Activated CD4-positive, alpha-beta T cell treated with anti-CD3 and anti-CD28 coated beads for 24 hours (primary cell): ENCODE data around the gene GNAO1.

Experiments
- DNase-seq, 2 donors: peaks; one replicate each; pipeline ENCODE4 v3.0.0-alpha.2; 2020; ENCODE audit warnings: low read depth in 2 of 2

The GNAO1 gene

DNA sequence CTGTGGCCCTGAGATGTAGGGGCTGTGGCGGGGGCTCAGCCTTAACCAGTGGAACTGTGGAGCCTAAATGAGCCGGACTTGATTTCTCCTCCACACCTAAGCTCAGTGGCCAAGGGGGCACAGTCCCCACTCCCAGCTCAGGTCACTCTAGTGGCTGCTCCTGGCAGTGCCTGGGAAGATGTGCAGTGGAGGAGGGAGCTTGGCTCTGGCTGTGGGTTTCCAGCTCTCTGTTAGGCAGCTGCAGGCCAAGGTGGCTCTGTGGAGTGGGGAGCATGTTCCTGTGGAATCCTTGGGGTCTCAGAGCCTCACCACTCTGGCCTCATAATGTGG, 157.8 kb downstream of the GNAO1 start:
- no peak for DNase-seq

- DNase-seq: no peak
These were observed 158.4 kb downstream of the GNAO1 start for GRCh38 chr16:56349711-56350161.

DNA sequence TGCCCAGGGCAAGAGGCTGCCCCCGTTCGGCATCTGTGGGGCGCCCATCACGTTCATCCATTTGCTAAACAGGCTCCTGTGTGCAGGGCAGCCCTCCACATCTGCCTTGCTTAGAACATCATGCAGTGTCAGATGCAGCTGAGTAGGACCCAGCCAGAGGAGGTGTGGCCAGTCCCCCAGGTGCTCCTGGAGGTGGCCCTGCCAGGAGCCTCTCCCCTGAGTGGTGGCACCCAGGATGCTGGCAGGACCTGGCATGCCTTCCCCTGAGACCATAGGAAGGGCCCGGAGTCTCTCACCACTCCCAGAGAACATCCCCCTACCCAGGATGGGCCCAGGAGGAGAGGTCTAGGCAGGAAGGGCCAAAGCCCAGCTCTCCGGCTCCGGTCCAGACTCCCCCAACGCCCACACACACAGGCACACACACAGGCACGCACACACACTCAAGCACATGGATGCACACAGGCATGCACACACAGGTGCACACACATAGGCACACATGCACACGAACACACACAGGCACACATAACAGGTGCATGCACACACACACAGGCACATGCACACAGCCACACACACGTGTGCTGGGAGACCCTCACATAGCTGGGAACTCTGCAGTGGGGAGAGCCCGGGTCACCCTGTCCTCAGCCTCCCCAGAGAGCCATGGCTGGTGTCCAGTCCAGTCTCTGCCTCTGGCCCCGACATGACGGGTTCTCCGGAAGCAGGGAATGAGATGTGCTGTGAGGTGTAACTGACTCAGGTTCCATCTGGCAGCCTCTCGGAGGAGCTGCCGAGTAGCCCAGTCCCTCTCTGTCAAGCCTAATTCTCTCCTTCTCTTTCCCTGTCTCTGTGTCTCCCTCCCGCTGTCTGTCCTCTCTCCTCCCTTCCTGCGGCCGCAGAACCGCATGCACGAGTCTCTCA, 159.5 kb downstream of the GNAO1 start:
- no peak for DNase-seq

DNA sequence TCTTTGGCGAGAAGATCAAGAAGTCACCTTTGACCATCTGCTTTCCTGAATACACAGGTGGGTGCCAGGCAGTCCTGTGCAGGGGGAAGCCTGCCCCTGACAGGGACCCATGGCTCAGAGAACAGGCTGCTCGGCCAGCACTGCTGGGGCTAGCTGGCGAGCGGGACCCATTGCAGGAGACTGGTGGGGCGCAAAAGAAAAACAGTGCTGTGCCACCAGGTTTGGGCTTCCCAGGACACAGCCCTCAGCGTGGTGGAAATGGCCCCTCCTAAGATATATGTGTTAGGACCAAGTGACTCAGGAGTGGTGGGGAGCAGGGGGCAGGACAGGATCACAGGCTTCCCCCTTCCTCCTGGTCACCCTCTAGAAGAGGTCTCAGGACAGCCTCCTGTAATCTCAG, 160.2 kb downstream of the GNAO1 start:
- no peak for DNase-seq

- no peak for DNase-seq
These were observed 161.2 kb downstream of the GNAO1 start for GRCh38 chr16:56352351-56353053.

GRCh38 chr16:56353054-56353921, 162.0 kb downstream of the GNAO1 start:
- DNase-seq: no peak

DNA sequence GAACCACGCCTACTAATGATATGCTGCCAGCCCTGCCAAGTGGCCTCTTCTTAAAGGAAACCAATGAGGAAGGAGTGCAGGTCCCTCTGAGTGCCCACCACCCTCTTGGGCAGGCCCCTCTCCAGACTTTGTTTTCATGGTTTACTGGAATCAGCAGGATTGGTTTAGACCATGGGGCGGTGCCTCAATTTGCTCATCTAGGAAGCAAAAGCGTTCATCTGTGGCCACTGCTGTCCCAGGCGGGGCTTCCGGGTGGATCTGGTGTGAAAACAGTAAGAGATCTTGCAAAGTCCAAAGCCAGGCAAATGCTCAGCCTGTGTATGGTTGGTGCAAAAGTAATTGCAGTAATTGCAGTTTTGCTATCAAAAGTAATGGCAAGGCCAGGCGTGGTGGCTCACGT, 162.7 kb downstream of the GNAO1 start:
- DNase-seq: no peak

DNA sequence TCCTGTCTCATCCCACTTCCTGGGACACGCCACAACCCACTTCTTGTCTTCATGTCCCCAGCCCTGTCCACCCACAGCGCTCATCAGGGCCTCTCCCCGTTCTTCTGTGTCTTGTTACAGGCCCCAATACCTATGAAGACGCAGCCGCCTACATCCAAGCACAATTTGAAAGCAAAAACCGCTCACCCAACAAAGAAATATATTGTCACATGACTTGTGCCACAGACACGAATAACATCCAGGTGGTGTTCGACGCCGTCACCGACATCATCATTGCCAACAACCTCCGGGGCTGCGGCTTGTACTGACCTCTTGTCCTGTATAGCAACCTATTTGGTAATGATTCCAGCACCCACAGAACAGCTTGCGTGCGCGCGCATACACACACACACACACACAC, 163.5 kb downstream of the GNAO1 start:
- DNase-seq: no peak

DNA sequence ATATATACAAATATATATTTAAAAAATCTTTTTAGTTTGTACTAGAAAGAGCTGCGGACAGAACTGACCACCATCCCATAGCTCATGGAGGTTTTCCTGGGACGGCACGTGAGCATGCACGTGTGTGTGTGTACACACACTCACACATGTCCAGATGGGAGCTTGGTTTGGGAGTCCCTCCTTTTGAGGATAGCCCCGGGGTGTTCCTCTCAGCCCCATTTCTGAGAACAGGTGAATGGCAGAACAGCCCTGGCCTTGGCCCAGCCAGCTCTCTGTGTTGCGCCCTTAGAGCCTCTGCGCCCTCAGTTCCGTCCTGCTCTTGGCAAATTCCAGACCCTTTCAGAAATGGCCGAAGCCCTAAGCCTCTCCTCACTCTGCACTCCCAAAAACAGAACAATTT, 163.9 kb downstream of the GNAO1 start:
- no peak for DNase-seq

DNA sequence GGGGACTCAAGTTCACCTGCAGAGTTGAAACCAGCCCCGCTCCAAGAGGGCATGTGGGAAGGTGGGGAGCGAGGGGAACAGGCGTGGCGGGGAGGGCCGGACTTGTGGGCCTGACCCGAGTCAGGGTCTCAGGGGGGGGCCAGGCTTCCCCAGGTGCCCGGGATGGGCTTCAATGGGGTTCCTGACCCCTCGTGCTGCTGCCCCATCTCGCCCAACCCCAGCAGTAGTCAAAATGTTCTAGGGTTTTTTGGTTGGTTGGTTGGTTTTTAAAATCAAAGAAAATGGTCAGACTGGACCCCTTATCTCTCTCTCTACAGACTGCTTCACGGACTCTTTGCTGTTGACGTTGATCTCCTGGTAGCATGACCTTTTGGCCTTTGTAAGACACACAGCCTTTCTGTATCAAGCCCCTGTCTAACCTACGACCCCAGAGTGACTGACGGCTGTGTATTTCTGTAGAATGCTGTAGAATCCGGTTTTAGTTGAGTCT, 164.5 kb downstream of the GNAO1 start:
- no peak for DNase-seq

DNA sequence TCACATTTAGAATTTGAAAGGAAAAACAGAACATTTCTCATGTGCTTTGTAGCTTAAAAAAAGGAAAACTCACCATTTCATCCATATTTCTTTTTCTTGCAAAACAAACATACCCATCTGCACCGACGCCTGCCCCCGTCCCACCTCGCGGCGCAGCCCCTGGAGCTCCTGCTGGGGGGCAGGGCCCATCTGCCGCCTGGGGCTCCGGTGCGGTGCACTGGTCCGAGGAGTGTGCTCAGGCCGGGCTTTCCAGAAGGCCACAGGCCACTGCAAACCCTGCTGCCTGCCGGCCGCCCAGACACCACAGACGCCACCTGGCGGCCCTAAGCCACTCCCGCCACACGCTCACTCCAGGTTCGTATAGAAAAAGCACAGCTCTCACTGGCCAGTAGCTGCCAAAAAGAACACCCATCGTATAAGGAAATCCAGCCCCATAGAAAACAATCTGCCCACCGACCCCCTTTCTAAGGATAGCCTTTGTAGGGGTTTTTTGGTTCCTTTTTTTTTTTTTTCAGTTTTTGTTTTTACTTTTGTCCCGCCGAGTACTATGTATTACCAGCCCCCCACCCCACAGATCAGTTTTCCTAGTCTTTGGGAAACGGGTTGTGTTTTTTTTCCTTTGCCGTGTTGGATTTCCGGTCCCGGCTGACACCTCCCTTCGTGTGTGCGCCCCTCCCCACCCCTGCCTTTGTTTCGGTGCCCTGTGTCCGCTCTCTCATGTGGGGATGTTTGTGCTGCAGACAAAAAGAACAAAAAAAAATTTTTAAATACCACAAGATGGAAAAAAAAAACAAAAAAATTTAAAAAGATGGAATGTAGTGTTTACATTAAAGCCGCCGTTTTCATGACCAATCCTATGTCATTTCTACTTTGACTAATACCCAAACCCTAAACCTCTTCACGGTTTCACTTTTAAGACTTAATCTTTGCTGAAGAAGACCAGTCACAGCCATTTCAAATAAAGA, 165.3 kb downstream of the GNAO1 start:
- DNase-seq: peak; percentile 20 to 36

DNA sequence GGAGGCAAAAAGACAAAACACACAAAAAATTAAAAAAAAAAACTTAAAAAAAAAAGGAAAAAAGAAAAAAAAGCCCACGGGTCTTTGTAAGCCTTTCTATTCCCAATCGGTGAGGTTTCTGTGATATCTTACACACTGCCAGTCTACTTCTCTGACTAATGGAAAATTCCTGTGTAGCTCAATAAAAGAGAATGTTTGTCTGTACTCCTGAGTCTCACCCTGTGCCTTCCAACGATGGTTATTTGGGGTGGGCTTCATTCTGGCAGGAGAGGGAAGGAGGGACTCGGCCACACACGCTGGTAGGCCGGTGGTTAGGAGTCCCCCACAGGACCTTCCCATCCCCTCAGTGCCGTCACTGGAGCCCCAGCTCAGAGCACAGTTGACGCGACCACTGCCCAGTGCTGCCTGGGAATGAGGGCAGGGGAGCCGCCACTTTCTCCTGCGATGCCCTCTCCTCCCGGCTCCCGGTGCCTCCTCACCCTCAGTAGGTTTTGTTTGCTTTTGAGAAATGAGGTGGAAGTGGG, 166.0 kb downstream of the GNAO1 start:
- DNase-seq: no peak

GRCh38 chr16:56357765-56358322, 166.6 kb downstream of the GNAO1 start:
- DNase-seq: no peak

DNA sequence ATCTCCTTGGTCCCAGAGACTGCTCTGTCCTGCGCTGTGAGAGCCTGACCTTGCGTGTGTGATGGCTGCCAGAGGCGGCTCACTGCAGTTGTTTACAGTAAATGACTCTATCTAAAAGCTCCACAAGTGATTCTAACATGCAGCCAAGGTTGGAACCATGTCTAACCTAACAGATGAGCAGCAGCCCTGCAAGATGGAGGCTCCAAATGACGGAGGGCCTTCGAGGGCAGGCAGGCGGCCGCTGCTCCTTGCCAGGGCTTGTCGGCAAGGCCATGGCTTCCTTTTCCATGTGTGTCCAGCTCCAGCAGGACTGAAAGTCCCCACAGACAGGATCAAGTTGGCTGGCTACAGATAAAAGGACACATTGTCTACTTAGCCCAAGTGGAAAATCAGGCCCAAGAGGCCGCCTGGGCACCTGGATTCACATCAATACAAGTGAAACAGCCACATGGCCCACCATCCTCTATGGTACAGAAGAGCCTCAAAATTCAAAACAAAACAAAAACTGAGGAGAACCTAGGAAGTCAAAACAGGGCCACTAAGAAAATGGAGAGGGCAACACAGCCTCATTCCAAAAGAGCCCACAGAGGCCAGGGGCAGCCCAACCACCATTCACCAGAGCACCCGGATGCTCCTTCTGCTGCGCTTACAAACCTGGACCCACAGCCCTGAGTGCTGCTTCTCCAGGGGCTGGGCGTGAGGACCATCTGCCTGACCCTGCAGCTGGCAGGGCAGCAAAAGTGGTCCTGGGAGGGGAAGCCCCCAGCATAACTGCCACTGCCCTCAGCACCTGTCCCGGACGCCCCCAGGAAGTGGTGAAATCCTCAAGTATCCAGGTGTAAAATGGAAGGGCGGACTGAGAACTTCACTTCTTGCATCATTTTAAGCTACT, 169.1 kb downstream of the GNAO1 start:
- no peak for DNase-seq

DNA sequence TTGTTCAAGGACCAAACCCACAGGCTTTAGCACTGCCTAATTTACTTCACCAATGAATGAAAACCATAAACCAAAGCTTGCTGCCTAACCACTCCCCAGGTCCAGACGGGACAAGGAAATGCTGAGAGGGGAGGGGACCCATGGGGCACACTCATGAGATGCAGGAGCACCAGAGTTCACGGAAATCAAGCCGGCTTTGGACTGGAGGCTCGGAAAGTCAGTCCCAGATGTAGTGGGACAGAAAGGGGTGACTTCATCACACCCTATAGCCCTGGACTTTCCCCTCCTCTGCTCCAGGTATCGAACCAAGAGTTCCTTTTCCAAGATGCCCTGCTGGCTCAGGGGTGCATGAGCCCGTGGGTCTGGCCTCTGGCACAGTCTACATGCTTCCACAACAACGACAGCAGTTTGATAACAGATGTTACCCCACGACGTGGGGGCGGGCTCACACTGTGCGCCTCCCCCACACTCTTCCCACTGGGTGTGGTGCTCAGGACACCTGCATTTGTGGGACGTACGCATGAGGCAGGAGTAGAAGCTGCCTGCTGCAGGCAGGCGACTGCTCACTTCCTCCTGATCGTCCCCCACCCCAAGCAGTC, 170.9 kb downstream of the GNAO1 start:
- DNase-seq: no peak

GRCh38 chr16:56362706-56363105, 171.4 kb downstream of the GNAO1 start:
- no peak for DNase-seq

DNA sequence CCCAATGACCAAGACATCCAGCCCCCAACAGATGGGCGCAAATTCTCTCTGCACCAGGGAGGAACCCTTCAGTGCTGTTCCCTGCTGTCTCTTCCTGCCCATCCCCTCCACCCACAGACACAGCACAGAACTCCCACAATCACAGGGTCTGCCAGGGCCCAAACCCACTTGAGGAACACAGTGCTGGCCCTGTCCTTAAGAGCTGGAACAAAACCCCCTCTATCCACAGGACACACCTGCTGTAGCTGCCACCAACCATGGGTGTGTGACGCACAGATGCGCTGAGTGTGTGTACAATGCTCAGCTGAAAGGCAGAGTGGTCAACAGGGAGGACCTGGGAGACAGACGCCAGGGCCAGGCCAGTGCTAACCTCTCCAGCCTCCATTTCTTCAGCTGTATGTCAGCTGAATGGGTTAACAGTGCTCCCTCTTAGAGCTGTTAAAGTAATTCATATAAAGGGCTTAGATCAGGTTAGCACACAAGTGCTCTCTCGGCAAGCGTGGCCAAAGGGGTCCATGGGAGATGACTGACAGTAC, 172.0 kb downstream of the GNAO1 start:
- no peak for DNase-seq

- DNase-seq: no peak
These were observed 172.7 kb downstream of the GNAO1 start for GRCh38 chr16:56363781-56364565.
